GM23338 (cell line): ENCODE measurements around the gene CERK. TPM values are rescaled to one million over a fixed set of nuclear protein-coding genes. Genes with fewer than 3 reads are reported as not detected.
A peak's percentile ranks its signal among the peaks of the same experiment; 100 is the strongest.

Experiments
- ATAC-seq: fragments of 200-7000 bp; cut with Tn5 transposase; 3 replicates; pipeline ENCODE4 v1.9.1; 2020
- DNase-seq: peaks from one replicate; pipeline ENCODE4 v3.0.0-alpha.2; 2015; ENCODE audit warnings: low spot score
- H2AFZ ChIP-seq: fragments of 200-600 bp; sonication (generic); 2 replicates; pipeline ENCODE4 v1.8.0; 2016; ENCODE audit warnings: antibody characterized with exemption, mild to moderate bottlenecking, moderate library complexity
- H3F3A ChIP-seq: fragments of 200-600 bp; sonication (generic); replicated peaks from 2 replicates; pipeline ENCODE4 v1.8.0; 2017; ENCODE audit warnings: antibody characterized with exemption, mixed run types, low read depth
- H3K27ac ChIP-seq: fragments of 200-600 bp; sonication (generic); 2 replicates; pipeline ENCODE4 v1.6.1; 2016; ENCODE audit warnings: low read depth
- H3K27me3 ChIP-seq: fragments of 200-600 bp; sonication (generic); 2 replicates; pipeline ENCODE4 v1.8.0; 2016; ENCODE audit warnings: mild to moderate bottlenecking, mixed run types, moderate library complexity; ENCODE audit not compliant: insufficient read depth
- H3K36me3 ChIP-seq: fragments of 200-600 bp; sonication (generic); 2 replicates; pipeline ENCODE4 v1.8.0; 2016; ENCODE audit warnings: mild to moderate bottlenecking; ENCODE audit not compliant: insufficient read depth
- H3K4me1 ChIP-seq: fragments of 200-600 bp; sonication (generic); 2 replicates; pipeline ENCODE4 v1.8.0; 2016; ENCODE audit warnings: mild to moderate bottlenecking, moderate library complexity; ENCODE audit not compliant: insufficient read depth
- H3K4me2 ChIP-seq: fragments of 200-600 bp; sonication (generic); 2 replicates; pipeline ENCODE4 v1.7.1; 2017; ENCODE audit warnings: mixed run types
- H3K4me3 ChIP-seq: fragments of 200-600 bp; sonication (generic); 2 replicates; pipeline ENCODE4 v1.6.1; 2016; ENCODE audit warnings: mixed run types
- H3K79me2 ChIP-seq: fragments of 200-600 bp; sonication (generic); replicated peaks from 2 replicates; pipeline ENCODE4 v1.8.0; 2017; ENCODE audit warnings: mild to moderate bottlenecking; ENCODE audit not compliant: insufficient read depth
- H3K9me2 ChIP-seq: fragments of 200-600 bp; sonication (generic); 2 replicates; pipeline ENCODE4 v1.8.0; 2017; ENCODE audit not compliant: insufficient read depth
- H4K20me1 ChIP-seq: fragments of 200-600 bp; sonication (generic); replicated peaks from 2 replicates; pipeline ENCODE4 v1.8.0; 2017; ENCODE audit warnings: mild to moderate bottlenecking; ENCODE audit not compliant: insufficient read depth
- H3K27ac Mint-ChIP-seq: 2 replicates; pipeline ENCODE4 v1.8.0; 2020; ENCODE audit warnings: inconsistent platforms, mild to moderate bottlenecking, moderate library complexity, mixed read lengths
- H3K27me3 Mint-ChIP-seq: 3 replicates; pipeline ENCODE4 v1.8.0; 2022; ENCODE audit warnings: low read depth, mild to moderate bottlenecking, moderate library complexity, mixed read lengths, inconsistent platforms; ENCODE audit not compliant: insufficient read depth, poor library complexity
- H3K36me3 Mint-ChIP-seq: 3 replicates; pipeline ENCODE4 v1.8.0; 2021; ENCODE audit warnings: low read depth, mild to moderate bottlenecking, inconsistent platforms, moderate library complexity, mixed read lengths
- H3K4me1 Mint-ChIP-seq: 3 replicates; pipeline ENCODE4 v1.8.0; 2020; ENCODE audit warnings: mild to moderate bottlenecking, inconsistent platforms, mixed read lengths
- H3K4me3 Mint-ChIP-seq: 3 replicates; pipeline ENCODE4 v1.8.0; 2021; ENCODE audit warnings: moderate library complexity, mild to moderate bottlenecking, inconsistent platforms, mixed read lengths
- H3K9me3 Mint-ChIP-seq: 3 replicates; pipeline ENCODE4 v1.8.0; 2020; ENCODE audit warnings: moderate library complexity, mild to moderate bottlenecking, inconsistent platforms, mixed read lengths
- CREB1 ChIP-seq: fragments of 250-450 bp; sonication (Bioruptor Pico); IDR thresholded peaks from 2 replicates; pipeline ENCODE4 v1.5.0; 2020; ENCODE audit warnings: low read depth, mild to moderate bottlenecking, moderate library complexity
- EZH2 ChIP-seq: fragments of 200-600 bp; sonication (generic); IDR thresholded peaks from one replicate; pipeline ENCODE4 v1.8.0; 2017; ENCODE audit warnings: antibody characterized with exemption, mild to moderate bottlenecking, low read depth; ENCODE audit not compliant: unreplicated experiment
- EZH2phosphoT487 ChIP-seq: fragments of 200-600 bp; sonication (generic); IDR thresholded peaks from one replicate; pipeline ENCODE4 v1.8.1; 2018; ENCODE audit warnings: antibody characterized with exemption; ENCODE audit not compliant: unreplicated experiment
- JUNB ChIP-seq: IDR thresholded peaks from one replicate; pipeline ENCODE4 v1.6.1; 2016; ENCODE audit warnings: antibody characterized with exemption; ENCODE audit not compliant: unreplicated experiment
- POLR2AphosphoS5 ChIP-seq: IDR thresholded peaks from 2 replicates; pipeline ENCODE4 v1.6.1; 2016; ENCODE audit warnings: antibody characterized with exemption, low read depth
- STAT1 ChIP-seq: IDR thresholded peaks from one replicate; pipeline ENCODE4 v1.6.1; 2016; ENCODE audit warnings: antibody characterized with exemption; ENCODE audit not compliant: unreplicated experiment
- ZNF114 ChIP-seq: fragments of 250-450 bp; sonication (Bioruptor Pico); IDR thresholded peaks from 2 replicates; pipeline ENCODE4 v1.5.0; 2020; ENCODE audit warnings: mild to moderate bottlenecking, moderate library complexity
- ZNF331 ChIP-seq: fragments of 250-450 bp; sonication (Bioruptor Pico); IDR thresholded peaks from 2 replicates; pipeline ENCODE4 v1.5.0; 2020; ENCODE audit warnings: low read depth, mild to moderate bottlenecking, moderate library complexity
- polyA plus RNA-seq: library from polyadenylated mRNA; unstranded; fragments of >200 nt; fragmentation: Nextera tagmentation; extraction: Ambion mirVana; gene quantifications from 2 replicates; pipeline ENCODE4 v1.2.1, GENCODE V29; 2016
- total RNA-seq: library from RNA; depleted of rRNA; stranded (reverse); fragments of >200 nt; shearing (Covaris generic); gene quantifications from 2 replicates; pipeline ENCODE4 v1.2.3, GENCODE V29; 2014
- TF ChIP-seq, protein P1 (sequence below): IDR thresholded peaks from one replicate; pipeline ENCODE4 v1.6.1; 2018; ENCODE audit warnings: antibody characterized with exemption; ENCODE audit not compliant: unreplicated experiment
- TF ChIP-seq, protein P2 (sequence below): IDR thresholded peaks from 2 replicates; pipeline ENCODE4 v1.6.1; 2016; ENCODE audit warnings: antibody characterized with exemption
- TF ChIP-seq, protein P3 (sequence below), 2 experiments: fragments of 200-600 bp in 1 of 2; sonication (generic) in 1 of 2; conservative IDR thresholded peaks; 2 replicates each; pipeline versions ENCODE4 v1.5.1 to v1.6.1; 2016 to 2017; ENCODE audit warnings: antibody characterized with exemption in 2 of 2, low read depth in 2 of 2, mild to moderate bottlenecking in 2 of 2, moderate library complexity in 1 of 2

Gene CERK
- total and polyA plus RNA-seq, 2 experiments from 2014 or later = 12.7 to 62.9 TPM

DNA sequence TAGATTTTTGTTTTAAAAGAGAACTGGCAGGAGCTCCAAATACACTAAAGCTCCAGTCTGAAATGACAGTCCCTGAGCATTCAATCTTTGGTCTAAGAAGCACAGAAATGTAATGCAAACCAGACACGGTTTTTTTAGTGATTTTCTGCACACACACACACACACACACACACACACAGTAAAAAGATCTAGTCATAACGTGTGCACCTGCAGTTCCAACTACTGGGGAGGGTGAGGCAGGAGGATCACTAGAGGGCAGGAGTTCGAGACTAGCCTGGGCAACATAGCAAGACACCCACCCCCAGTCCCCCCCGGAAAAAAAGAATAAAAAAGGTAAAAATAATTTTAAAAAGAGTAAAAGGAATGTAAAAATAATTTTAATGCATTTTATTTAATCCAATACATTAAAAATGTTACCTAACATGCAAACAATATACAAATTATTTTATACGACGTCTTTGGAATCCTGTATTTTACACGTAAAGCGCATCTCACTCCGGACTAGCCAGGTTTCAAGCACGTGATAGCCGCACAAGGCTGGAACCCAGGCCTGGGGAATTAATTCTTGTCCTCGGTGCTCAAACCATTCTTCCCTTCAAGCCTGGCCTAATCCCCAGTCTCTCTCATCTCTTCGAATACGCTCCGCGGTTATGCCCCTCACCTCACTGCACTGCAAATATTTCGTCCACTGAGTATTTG, 23.6 kb upstream of the CERK start (continued):
- TF ChIP-seq, protein P1, sequence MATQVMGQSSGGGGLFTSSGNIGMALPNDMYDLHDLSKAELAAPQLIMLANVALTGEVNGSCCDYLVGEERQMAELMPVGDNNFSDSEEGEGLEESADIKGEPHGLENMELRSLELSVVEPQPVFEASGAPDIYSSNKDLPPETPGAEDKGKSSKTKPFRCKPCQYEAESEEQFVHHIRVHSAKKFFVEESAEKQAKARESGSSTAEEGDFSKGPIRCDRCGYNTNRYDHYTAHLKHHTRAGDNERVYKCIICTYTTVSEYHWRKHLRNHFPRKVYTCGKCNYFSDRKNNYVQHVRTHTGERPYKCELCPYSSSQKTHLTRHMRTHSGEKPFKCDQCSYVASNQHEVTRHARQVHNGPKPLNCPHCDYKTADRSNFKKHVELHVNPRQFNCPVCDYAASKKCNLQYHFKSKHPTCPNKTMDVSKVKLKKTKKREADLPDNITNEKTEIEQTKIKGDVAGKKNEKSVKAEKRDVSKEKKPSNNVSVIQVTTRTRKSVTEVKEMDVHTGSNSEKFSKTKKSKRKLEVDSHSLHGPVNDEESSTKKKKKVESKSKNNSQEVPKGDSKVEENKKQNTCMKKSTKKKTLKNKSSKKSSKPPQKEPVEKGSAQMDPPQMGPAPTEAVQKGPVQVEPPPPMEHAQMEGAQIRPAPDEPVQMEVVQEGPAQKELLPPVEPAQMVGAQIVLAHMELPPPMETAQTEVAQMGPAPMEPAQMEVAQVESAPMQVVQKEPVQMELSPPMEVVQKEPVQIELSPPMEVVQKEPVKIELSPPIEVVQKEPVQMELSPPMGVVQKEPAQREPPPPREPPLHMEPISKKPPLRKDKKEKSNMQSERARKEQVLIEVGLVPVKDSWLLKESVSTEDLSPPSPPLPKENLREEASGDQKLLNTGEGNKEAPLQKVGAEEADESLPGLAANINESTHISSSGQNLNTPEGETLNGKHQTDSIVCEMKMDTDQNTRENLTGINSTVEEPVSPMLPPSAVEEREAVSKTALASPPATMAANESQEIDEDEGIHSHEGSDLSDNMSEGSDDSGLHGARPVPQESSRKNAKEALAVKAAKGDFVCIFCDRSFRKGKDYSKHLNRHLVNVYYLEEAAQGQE = no peak
- TF ChIP-seq, protein P2, sequence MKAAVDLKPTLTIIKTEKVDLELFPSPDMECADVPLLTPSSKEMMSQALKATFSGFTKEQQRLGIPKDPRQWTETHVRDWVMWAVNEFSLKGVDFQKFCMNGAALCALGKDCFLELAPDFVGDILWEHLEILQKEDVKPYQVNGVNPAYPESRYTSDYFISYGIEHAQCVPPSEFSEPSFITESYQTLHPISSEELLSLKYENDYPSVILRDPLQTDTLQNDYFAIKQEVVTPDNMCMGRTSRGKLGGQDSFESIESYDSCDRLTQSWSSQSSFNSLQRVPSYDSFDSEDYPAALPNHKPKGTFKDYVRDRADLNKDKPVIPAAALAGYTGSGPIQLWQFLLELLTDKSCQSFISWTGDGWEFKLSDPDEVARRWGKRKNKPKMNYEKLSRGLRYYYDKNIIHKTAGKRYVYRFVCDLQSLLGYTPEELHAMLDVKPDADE = no peak
- no peak for TF ChIP-seq ZNF331 (CRISPR knock-in tag)
- TF ChIP-seq ZNF114 (CRISPR knock-in tag) = no peak
- TF ChIP-seq STAT1 = no peak
- TF ChIP-seq POLR2AphosphoS5 = no peak
- TF ChIP-seq JUNB = no peak
- TF ChIP-seq CREB1 (CRISPR knock-in tag) = no peak

DNA sequence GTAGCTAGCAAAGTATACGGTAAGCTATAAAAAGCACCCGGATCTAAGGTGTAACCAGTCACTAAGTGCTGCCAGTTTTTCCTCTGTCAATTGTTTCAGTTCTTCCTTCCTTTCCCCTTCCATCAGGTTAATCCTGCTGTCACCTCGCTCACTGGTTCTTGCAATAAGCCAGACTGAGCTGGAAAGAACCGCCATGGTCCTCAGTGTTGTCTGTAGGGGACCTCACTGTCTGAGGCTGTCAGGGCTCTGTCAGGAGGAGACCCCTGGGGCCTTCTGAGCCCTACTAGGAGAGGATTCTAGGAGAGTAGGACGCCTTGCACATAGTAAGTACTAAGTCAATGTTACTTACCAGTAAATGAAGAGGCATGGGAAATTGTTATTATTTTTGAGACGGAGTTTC, 23.0 kb upstream of the CERK start:
- H3K9me2 ChIP-seq = no peaks in the 10 kb centered on the region

More for the DNA sequence above, 23.0 kb upstream of the CERK start:
- Mint-ChIP-seq H3K9me3 (peaks cover 19% of the 10 kb centered on the region), H3K4me1 (peaks cover 8% of the 10 kb centered on the region), H3K27me3 (peaks cover 18% of the 10 kb centered on the region), H3K36me3 (peaks cover 28% of the 10 kb centered on the region), H3K4me3 (peak overlapping the region; percentile 98), H3K27ac (no peak overlapping the region)
- peaks cover 14% of the 10 kb centered on the region; the same call in 1 of the 2 replicates for H3F3A ChIP-seq
- no peak for ATAC-seq
- no peaks in the 10 kb centered on the region; the same call in 1 of the 2 replicates for H4K20me1 ChIP-seq
- no peak overlapping the region for H2AFZ ChIP-seq
- H3K4me3 ChIP-seq = peak overlapping the region; percentile 95
- TF ChIP-seq POLR2AphosphoS5 (no peak), EZH2 (no peak), EZH2phosphoT487 (no peak), JUNB (no peak), CREB1 (CRISPR knock-in tag) (no peak)
- TF ChIP-seq, protein P1 = no peak
- TF ChIP-seq, protein P3, sequence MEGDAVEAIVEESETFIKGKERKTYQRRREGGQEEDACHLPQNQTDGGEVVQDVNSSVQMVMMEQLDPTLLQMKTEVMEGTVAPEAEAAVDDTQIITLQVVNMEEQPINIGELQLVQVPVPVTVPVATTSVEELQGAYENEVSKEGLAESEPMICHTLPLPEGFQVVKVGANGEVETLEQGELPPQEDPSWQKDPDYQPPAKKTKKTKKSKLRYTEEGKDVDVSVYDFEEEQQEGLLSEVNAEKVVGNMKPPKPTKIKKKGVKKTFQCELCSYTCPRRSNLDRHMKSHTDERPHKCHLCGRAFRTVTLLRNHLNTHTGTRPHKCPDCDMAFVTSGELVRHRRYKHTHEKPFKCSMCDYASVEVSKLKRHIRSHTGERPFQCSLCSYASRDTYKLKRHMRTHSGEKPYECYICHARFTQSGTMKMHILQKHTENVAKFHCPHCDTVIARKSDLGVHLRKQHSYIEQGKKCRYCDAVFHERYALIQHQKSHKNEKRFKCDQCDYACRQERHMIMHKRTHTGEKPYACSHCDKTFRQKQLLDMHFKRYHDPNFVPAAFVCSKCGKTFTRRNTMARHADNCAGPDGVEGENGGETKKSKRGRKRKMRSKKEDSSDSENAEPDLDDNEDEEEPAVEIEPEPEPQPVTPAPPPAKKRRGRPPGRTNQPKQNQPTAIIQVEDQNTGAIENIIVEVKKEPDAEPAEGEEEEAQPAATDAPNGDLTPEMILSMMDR (conservative IDR thresholded peaks at IDR 0.05; ENCODE audit: low read depth in 2 of 2) = no peak
- no peak for DNase-seq
- no peaks in the 10 kb centered on the region for H3K27me3 ChIP-seq
- peaks cover 10% of the 10 kb centered on the region; the same call in 1 of the 2 replicates for H3K4me1 ChIP-seq
- H3K4me2 ChIP-seq = peak overlapping the region; percentile 88
- H3K36me3 ChIP-seq = peaks cover 5% of the 10 kb centered on the region
- peaks cover 50% of the 10 kb centered on the region for H3K79me2 ChIP-seq
- no peak overlapping the region for H3K27ac ChIP-seq
